ENCODE data around the gene RPL36. TPM values are rescaled to one million over a fixed set of nuclear protein-coding genes. Genes with fewer than 3 reads are reported as not detected.
"Not testable (repeated sequence)": the region's sequence is repeated elsewhere in the genome, so short reads cannot be mapped to it uniquely, and the experiment has no call there.

The RPL36 gene
- total RNA-seq, 3 donors from 2014 or later = 687 to 1,274 (median 863) TPM

DNA sequence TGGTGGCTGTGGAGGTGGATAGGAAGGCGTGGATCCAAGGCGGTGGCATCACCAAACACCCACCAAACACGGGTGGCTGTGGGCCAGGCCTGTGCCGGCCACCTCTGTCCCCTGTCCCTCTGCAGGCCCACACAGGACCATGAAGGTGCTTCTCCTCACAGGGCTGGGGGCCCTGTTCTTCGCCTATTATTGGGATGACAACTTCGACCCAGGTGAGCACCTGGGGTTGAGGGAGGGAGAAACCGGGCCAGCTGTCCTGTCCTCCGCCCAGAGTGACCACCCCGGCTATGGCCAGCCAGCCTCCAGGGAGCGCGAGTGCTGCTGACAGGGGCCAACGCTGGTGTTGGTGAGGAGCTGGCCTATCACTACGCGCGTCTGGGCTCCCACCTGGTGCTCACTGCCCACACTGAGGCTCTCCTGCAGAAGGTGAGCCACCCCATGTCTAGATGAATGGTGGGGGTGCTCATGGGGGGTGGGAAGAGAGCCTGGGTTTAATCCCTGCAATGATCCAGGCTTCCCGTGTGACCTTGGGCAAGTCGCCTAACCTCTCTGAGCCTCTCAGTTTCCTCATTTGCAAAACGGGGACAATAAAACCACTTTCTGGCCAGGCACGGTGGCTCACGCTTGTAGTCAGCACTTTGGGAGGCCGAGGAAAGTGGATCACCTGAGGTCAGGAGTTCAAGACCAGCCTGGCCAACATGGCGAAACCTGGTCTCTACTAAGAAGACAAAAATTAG is 5.2 kb upstream of the RPL36 start:
- Histone ChIP-seq H3K4me1 (peaks cover 3 to 4% of the 10 kb centered on the region in 2 donors), H3K9me3 (no peaks in the 10 kb centered on the region), H3K27me3 (no peaks in the 10 kb centered on the region), H3K36me3 (no peaks in the 10 kb centered on the region), H3K4me3 (no peak overlapping the region), H3K27ac (no peak overlapping the region)
- TF ChIP-seq CTCF (IDR thresholded peaks at IDR 0.05) = no peak
- TF ChIP-seq POLR2AphosphoS5 (IDR thresholded peaks at IDR 0.05) = no peak
- TF ChIP-seq POLR2A (IDR thresholded peaks at IDR 0.05) = no peak
- intact Hi-C loops (cut with DNase I; ENCODE audit: low total_unique reads) = no loop called here
- DNase-seq (ENCODE audit: low spot score in 2 of 2) = no peak

- Histone ChIP-seq H3K9me3 (no peaks in the 10 kb centered on the region), H3K27me3 (no peaks in the 10 kb centered on the region), H3K4me3 (peak overlapping the region; percentile 51 to 78 (median 65)), H3K36me3 (no peaks in the 10 kb centered on the region), H3K4me1 (peaks cover under 1 to 1% of the 10 kb centered on the region in 2 donors), H3K27ac (peak overlapping the region; percentile 73 to 90)
- no peak for DNase-seq (ENCODE audit: low spot score in 2 of 2)
- TF ChIP-seq POLR2A (IDR thresholded peaks at IDR 0.05) (no peak), CTCF (IDR thresholded peaks at IDR 0.05) (no peak), POLR2AphosphoS5 (IDR thresholded peaks at IDR 0.05) (no peak)
- intact Hi-C loops (cut with DNase I; ENCODE audit: low total_unique reads) = no loop called here
Measured at GRCh38 chr19:5686326-5686646, 3.8 kb upstream of the RPL36 start.

- H3K27me3 ChIP-seq = no peaks in the 10 kb centered on the region
- DNase-seq (ENCODE audit: low spot score in 2 of 2) = peak; percentile 94 to 99
- H3K27ac ChIP-seq = peak overlapping the region; percentile 73 to 90
- H3K4me1 ChIP-seq = peaks cover 2 to 6% of the 10 kb centered on the region in 2 donors
- intact Hi-C loops (cut with DNase I; ENCODE audit: low total_unique reads) = no loop called here
- H3K4me3 ChIP-seq = peak overlapping the region; percentile 51 to 78 (median 65)
- no peaks in the 10 kb centered on the region for H3K36me3 ChIP-seq
- no peaks in the 10 kb centered on the region for H3K9me3 ChIP-seq
- TF ChIP-seq POLR2AphosphoS5 (IDR thresholded peaks at IDR 0.05) = peak in 2 of 3 donors; percentile 23 to 44
- peak; percentile 71 to 82 (median 81) for TF ChIP-seq CTCF (IDR thresholded peaks at IDR 0.05)
- no peak for TF ChIP-seq POLR2A (IDR thresholded peaks at IDR 0.05)
Measured at GRCh38 chr19:5686647-5687359, 3.3 kb upstream of the RPL36 start.

DNA sequence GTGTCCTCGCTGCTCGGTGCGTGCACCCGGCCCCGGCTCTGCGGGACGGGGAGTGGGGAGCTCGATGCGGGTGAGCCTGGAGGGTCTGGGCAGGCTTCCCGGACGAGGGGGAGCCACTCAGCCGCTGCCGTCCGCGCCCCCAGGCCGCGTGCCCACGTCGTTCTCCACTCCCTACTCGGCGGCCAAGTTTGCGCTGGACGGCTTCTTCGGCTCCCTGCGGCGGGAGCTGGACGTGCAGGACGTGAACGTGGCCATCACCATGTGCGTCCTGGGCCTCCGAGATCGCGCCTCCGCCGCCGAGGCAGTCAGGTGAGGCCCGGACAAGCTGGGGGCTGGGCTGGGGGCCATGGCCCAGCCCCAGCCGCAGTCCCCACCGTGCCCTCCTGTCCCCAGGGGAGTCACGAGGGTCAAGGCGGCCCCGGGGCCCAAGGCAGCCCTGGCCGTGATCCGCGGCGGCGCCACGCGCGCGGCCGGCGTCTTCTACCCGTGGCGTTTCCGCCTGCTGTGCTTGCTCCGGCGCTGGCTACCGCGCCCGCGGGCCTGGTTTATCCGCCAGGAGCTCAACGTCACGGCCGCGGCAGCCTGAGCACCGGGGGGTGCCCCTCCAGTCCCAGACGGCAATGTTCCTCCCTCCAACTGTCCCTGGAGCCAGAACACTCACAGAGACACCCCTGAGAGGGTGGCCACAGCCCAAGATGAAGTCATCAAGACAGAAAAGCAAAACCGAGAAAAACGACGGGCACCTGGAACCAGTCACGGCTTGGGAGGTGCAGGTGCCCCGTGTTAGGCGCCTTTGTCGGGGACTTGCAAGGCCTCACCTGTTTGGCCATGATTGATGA is 2.5 kb upstream of the RPL36 start:
- DNase-seq (ENCODE audit: low spot score in 2 of 2) = no peak
- intact Hi-C loops (cut with DNase I; ENCODE audit: low total_unique reads) = no loop called here
- Histone ChIP-seq H3K27ac (peak overlapping the region; percentile 73 to 90), H3K9me3 (no peaks in the 10 kb centered on the region), H3K27me3 (no peaks in the 10 kb centered on the region), H3K36me3 (no peaks in the 10 kb centered on the region), H3K4me3 (peak overlapping the region; percentile 51 to 78 (median 65)), H3K4me1 (peaks cover 7 to 8% of the 10 kb centered on the region in 2 donors)
- TF ChIP-seq POLR2AphosphoS5 (IDR thresholded peaks at IDR 0.05) = peak in 1 of 3 donors; percentile 3
- TF ChIP-seq POLR2A (IDR thresholded peaks at IDR 0.05) = no peak
- TF ChIP-seq CTCF (IDR thresholded peaks at IDR 0.05) = peak in 1 of 3 donors; percentile 4

DNA sequence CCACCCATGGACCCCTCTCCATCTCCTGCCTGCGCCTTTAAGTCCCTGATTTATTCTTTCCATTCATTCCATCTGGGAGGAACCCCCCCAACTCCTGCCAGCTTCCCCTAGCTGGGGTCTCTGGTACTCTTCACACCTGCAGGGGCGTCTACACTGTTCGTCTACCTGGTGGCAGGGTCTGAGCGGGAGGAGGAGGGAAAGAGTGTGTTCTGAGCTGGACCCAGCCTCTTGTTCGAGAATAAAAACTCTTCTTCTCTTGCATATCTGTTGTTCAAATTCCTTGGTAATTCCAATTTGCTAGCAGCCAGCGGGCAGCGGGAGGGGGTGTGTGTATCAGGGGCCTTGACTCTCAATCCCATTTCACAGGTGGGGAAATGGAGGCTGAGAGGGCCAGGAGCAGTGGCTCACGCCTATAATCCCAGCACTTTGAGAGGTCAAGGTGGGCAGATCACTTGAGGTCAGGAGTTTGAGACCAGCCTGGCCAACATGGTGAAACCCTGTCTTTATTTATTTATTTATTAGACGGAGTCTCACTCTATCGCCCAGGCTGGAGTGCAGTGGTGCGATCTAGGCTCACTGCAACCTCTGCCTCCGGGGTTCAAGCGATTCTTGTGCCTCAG is 1.7 kb upstream of the RPL36 start:
- H3K4me1 ChIP-seq; DNase-seq (ENCODE audit: low spot score in 2 of 2); intact Hi-C loops (cut with DNase I; ENCODE audit: low total_unique reads); H3K36me3 ChIP-seq; H3K27ac ChIP-seq; H3K27me3 ChIP-seq; H3K9me3 ChIP-seq: not testable (repeated sequence)
- peak overlapping the region in 1 of 3 donors; percentile 65 for H3K4me3 ChIP-seq
